Coronary artery (tissue), 2 donors: ENCODE data around the gene TPD52L1.

Source experiments
- DNase-seq: peaks from one replicate; pipeline ENCODE4 v3.0.0-alpha.2; 2017; ENCODE audit warnings: low spot score
- H3K27ac ChIP-seq, 2 donors: fragments of 200-600 bp; sonication (generic); one replicate each; pipeline ENCODE4 v1.5.1; 2016 to 2019
- H3K4me3 ChIP-seq: fragments of 200-600 bp; sonication (generic); 2 replicates; pipeline ENCODE4 v1.5.1; 2016; ENCODE audit warnings: mild to moderate bottlenecking, moderate library complexity
- CTCF ChIP-seq: fragments of 200-600 bp; sonication (generic); IDR thresholded peaks from one replicate; pipeline ENCODE4 v1.5.1; 2019; ENCODE audit warnings: antibody characterized with exemption

TPD52L1 gene

GRCh38 chr6:125231574-125232343 is 78.2 kb downstream of the TPD52L1 start:
- DNase-seq, result no peak
- no peak overlapping the region for H3K27ac ChIP-seq
- TF ChIP-seq CTCF, result no peak
- H3K4me3 ChIP-seq, result no peak overlapping the region

- no peak for DNase-seq
- Histone ChIP-seq H3K4me3 (no peak overlapping the region), H3K27ac (no peak overlapping the region)
- no peak for TF ChIP-seq CTCF
Measured at GRCh38 chr6:125232466-125232865, 78.9 kb downstream of the TPD52L1 start.

- TF ChIP-seq CTCF, result no peak
- no peak overlapping the region for H3K4me3 ChIP-seq
- DNase-seq, result no peak
- no peak overlapping the region for H3K27ac ChIP-seq
Measured at GRCh38 chr6:125233202-125233601, 79.6 kb downstream of the TPD52L1 start.

DNA sequence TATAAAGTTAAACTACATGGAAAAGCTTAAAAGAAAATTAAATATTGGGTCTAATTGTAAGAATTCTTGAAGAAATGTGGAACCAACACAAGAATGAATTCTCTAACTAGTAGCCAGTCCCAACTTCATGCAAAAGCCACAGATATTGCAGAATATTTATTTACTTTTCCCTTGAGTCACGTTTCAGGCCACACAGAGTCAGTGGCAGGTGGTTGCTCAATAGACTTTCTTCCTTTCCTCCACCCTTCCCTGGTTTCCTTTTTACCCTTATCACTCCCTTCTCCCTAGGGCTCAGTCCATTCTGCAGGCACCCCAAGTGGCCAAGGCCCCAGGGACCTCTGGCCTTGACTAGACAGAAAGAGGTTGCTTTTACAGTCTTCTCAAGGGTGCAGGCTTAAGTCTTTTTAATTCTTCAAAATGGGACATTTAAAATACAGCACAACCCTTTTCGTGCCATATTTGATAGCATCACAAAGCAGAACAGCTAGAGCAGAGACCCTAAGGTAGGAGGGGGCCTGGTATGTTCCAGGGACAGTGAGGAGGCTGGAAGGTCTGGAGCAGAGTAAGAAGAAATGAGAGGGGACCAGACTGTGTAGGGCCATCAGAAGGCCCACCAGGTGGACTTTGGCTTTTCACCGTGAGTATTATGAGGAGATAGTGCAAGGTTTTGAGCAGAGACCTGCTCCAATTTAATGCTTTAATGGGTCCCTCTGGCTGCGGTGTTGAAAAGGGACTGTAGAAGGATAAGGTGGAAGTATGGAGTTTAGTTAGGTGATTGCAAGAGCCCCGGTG is 83.2 kb downstream of the TPD52L1 start:
- Histone ChIP-seq H3K27ac (no peak overlapping the region), H3K4me3 (no peak overlapping the region)
- no peak for TF ChIP-seq CTCF
- no peak for DNase-seq

DNA sequence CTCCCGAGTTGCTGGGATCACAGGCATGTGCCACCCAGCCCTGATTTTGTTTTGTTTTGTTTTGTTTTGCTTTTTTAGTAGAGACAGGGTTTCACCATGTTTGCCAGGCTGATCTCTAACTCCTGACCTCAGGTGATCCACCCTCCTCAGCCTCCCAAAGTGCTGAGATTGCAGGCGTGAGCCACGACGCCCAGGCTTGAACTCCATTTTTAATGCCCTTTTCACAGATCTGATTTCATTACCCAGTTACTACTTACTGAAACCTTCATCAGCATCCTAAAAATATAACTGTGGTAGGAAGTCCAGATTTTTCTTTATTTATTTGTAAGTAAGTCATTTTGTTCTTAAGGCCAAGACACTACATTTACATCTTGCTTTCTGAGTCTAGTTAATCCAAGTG is 84.2 kb downstream of the TPD52L1 start:
- no peak overlapping the region for H3K4me3 ChIP-seq
- DNase-seq, result no peak
- no peak overlapping the region for H3K27ac ChIP-seq
- TF ChIP-seq CTCF, result no peak

GRCh38 chr6:125245109-125245508 is 91.5 kb downstream of the TPD52L1 start:
- H3K4me3 ChIP-seq, result no peak overlapping the region
- DNase-seq, result no peak
- H3K27ac ChIP-seq, result no peak overlapping the region
- no peak for TF ChIP-seq CTCF
